HepG2 (cell line): ENCODE measurements around the gene PPM1H.

Experiments
- ARID5B ChIP-seq: IDR thresholded peaks from 2 replicates; pipeline ENCODE4 v1.4.0; 2020; ENCODE audit warnings: mild to moderate bottlenecking, missing genetic modification reagents
- EZH2 ChIP-seq: conservative IDR thresholded peaks from 2 replicates; pipeline ENCODE4 v1.6.1; 2012; ENCODE audit warnings: mild to moderate bottlenecking, low read depth, low read length, moderate library complexity
- SMAD1 ChIP-seq: sonication (generic); formaldehyde crosslinking; IDR thresholded peaks from 2 replicates; pipeline ENCODE4 v1.4.0; 2020; ENCODE audit warnings: missing genetic modification reagents, low read depth, mild to moderate bottlenecking, borderline replicate concordance

- TF ChIP-seq ARID5B (CRISPR knock-in tag) = no peak
- no peak for TF ChIP-seq EZH2
- TF ChIP-seq SMAD1 (CRISPR knock-in tag) = no peak
Observed at GRCh38 chr12:62977883-62978282, 42.9 kb upstream of the PPM1H start.
